Measurements from ENCODE around the gene IRGQ.

- no peak for TF ChIP-seq CTCF (IDR thresholded peaks at IDR 0.05)
- no peak for TF ChIP-seq POLR2A (IDR thresholded peaks at IDR 0.05)
Observed at GRCh38 chr19:43616954-43617353, 21.0 kb upstream of the IRGQ start.
